ENCODE measurements around the gene SCNN1B.
"Not testable (repeated sequence)": the region's sequence is repeated elsewhere in the genome, so short reads cannot be mapped to it uniquely, and the experiment has no call there.

The SCNN1B gene

DNA sequence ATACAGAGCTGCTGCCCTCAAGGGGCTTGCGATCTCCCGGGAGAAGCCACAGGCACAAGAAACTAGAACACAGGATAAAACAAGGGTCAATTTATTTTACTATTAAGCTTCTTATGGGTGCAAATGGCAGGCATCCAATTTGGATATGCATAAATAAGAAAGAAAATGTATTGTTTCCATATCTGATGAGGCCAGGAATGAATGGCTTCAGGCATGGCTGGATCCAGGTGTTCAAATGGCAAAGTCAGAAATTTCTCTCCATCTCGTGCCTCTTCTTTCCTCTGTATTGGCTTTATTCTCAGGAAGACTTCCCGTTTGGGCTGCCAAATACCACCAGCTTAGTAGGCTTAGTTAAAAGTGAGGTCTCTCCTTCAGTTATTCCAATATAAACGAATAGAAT, 43.1 kb downstream of the SCNN1B start:
- H3K4me1 Mint-ChIP-seq (ENCODE audit: low read depth): no peaks in the 10 kb centered on the region
- H3K27ac Mint-ChIP-seq: no peak overlapping the region
- H3K27me3 Mint-ChIP-seq: peaks cover 24% of the 10 kb centered on the region
- H3K36me3 Mint-ChIP-seq (ENCODE audit: low read depth): no peaks in the 10 kb centered on the region
- no peak overlapping the region for H3K4me3 Mint-ChIP-seq
- H3K9me3 Mint-ChIP-seq: no peaks in the 10 kb centered on the region

DNA sequence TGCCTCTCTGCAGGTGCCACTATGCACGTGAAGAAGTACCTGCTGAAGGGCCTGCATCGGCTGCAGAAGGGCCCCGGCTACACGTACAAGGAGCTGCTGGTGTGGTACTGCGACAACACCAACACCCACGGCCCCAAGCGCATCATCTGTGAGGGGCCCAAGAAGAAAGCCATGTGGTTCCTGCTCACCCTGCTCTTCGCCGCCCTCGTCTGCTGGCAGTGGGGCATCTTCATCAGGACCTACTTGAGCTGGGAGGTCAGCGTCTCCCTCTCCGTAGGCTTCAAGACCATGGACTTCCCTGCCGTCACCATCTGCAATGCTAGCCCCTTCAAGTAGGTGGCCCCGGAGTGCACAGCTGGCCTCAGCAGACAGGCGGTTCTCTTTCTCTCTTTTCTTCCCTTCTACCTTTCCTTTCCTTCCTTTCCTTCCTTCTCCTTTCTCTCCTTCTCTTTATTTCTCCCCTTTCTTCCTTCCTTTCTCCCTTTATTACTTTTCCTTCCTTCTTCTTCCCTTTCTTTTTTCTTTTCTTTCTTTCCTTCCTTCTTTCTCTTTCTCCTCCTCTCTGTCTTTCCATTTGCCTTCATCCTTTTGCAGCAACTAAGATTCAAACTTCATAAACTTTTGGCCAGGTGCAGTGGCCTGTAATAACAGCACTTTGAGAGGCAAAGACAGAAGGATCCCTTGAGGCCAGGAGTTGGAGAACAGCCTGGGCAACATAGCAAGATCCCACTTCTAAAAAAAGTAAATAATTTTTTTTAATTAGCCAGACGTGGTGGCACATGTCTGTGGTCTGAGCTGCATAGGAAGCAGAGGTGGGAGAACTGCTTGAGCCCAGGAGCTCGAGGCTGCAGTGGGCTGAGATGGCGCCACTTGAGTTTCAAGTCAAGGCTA, 46.7 kb downstream of the SCNN1B start:
- Mint-ChIP-seq H3K4me1 (ENCODE audit: low read depth) (no peaks in the 10 kb centered on the region), H3K27ac (no peak overlapping the region), H3K27me3 (peaks cover 6% of the 10 kb centered on the region), H3K36me3 (ENCODE audit: low read depth) (no peaks in the 10 kb centered on the region), H3K4me3 (no peak overlapping the region), H3K9me3 (no peaks in the 10 kb centered on the region)

DNA sequence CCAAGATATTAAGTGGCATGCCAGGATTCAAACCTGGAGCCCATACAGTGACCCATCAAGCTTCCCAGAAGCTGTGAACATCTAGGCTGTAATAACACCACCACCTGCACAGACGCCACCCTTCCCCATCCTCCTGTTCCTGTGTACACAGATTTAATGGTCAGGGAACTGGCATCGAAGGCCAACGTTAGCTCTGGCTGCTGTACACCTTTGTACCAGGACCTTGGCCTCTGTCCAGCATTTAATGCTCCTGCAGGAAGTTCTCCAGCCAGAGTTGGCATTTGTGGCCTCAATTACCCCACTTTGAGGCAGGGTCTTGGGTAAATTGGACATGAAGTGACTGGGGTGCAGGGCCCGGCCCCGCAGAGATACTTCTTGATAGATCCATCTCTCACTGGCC, 49.3 kb downstream of the SCNN1B start:
- peaks cover 10% of the 10 kb centered on the region for H3K27me3 Mint-ChIP-seq
- H3K4me1 Mint-ChIP-seq (ENCODE audit: low read depth): no peaks in the 10 kb centered on the region
- H3K36me3 Mint-ChIP-seq (ENCODE audit: low read depth): no peaks in the 10 kb centered on the region
- H3K4me3 Mint-ChIP-seq: no peak overlapping the region
- H3K27ac Mint-ChIP-seq: no peak overlapping the region
- H3K9me3 Mint-ChIP-seq: no peaks in the 10 kb centered on the region

DNA sequence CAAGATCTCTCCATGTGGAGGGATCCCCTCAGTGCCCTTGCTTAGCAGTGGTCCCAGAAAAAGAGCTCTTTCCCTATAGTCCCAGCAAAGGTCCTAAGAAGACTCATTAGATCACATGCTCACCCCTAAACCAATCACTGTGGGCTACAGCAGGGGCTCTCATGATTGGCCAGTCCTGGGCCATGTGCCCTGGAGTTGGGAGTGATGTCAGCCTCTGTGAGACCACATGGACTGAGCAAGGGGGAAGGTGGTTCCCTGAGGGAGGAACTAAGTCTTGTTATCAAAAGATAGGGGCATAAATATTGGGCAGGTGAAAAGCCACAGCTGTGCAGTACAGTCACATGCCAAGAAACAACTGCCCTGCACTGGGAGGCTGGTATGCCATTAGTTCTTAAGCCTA, 51.3 kb downstream of the SCNN1B start:
- H3K27me3 Mint-ChIP-seq: peaks cover 3% of the 10 kb centered on the region
- no peak overlapping the region for H3K4me3 Mint-ChIP-seq
- no peak overlapping the region for H3K27ac Mint-ChIP-seq
- no peaks in the 10 kb centered on the region for H3K4me1 Mint-ChIP-seq (ENCODE audit: low read depth)
- H3K9me3 Mint-ChIP-seq: no peaks in the 10 kb centered on the region
- no peaks in the 10 kb centered on the region for H3K36me3 Mint-ChIP-seq (ENCODE audit: low read depth)

DNA sequence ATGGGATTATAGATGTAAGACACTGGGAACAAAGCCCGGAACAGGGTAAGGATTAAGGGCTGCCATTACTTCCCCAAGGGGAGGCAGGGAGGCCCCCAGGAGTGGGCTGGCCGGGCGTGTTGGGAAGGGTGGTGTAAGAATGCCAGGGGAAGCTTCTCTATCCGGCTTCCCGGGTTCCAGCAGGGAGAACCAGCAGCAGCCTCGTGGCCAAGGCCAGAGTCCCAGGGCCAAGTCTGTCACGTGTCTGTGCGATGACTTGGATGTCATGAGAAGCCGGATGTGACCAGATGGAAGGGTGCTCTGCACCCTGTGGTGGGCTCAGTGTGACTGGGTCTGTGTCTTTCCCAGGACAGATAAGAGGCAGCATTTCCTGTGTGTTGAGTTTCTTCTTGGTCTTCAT, 52.1 kb downstream of the SCNN1B start:
- Mint-ChIP-seq H3K27me3 (peaks cover 3% of the 10 kb centered on the region), H3K4me3 (no peak overlapping the region), H3K27ac (no peak overlapping the region), H3K4me1 (ENCODE audit: low read depth) (no peaks in the 10 kb centered on the region), H3K9me3 (no peaks in the 10 kb centered on the region), H3K36me3 (ENCODE audit: low read depth) (no peaks in the 10 kb centered on the region)

DNA sequence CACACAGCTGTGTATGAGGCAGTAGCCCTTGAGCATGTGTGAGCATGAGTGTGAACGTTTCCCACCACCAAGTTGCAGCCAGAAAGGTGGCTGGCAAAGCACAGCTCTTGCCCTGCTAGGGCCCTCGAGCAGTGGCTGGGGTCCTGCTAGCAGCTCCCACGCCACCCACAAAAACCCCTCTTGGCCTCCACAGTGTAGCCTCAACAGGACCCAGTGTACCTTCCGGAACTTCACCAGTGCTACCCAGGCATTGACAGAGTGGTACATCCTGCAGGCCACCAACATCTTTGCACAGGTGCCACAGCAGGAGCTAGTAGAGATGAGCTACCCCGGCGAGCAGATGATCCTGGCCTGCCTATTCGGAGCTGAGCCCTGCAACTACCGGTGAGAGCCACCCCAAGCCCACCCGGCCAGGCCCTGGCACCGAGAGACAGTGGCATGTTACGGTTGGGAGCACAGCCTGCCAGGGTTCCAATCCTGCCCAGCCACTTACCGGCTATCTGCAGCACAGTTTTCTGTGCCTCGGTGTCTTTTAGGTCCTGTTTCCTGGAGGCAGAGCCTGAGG, 53.1 kb downstream of the SCNN1B start:
- Mint-ChIP-seq H3K27ac (no peak overlapping the region), H3K27me3 (peaks cover 3% of the 10 kb centered on the region), H3K36me3 (ENCODE audit: low read depth) (no peaks in the 10 kb centered on the region), H3K4me3 (no peak overlapping the region), H3K9me3 (no peaks in the 10 kb centered on the region), H3K4me1 (ENCODE audit: low read depth) (no peaks in the 10 kb centered on the region)

DNA sequence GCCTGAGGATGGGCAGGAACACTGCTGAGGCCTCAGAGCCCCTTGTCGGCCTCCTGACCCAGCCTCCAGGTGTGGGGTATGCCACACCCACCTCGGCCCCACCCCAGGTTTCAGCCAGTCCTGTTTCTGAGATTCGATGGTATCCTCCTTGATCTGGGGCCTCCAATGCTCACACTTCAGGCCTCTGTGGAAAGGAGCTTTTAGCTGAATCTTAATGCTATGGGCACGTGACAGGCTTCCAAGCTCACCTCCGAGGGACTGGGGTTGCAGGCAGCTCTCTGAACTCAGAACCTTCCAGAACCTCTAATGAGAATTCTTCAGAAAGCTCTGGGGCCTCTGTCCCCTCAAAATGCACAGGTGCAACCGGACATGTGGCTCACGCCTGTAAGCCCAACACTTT, 54.8 kb downstream of the SCNN1B start:
- Mint-ChIP-seq H3K9me3 (no peaks in the 10 kb centered on the region), H3K27me3 (peaks cover 3% of the 10 kb centered on the region), H3K4me3 (no peak overlapping the region), H3K4me1 (ENCODE audit: low read depth) (no peaks in the 10 kb centered on the region), H3K27ac (no peak overlapping the region), H3K36me3 (ENCODE audit: low read depth) (no peaks in the 10 kb centered on the region)

DNA sequence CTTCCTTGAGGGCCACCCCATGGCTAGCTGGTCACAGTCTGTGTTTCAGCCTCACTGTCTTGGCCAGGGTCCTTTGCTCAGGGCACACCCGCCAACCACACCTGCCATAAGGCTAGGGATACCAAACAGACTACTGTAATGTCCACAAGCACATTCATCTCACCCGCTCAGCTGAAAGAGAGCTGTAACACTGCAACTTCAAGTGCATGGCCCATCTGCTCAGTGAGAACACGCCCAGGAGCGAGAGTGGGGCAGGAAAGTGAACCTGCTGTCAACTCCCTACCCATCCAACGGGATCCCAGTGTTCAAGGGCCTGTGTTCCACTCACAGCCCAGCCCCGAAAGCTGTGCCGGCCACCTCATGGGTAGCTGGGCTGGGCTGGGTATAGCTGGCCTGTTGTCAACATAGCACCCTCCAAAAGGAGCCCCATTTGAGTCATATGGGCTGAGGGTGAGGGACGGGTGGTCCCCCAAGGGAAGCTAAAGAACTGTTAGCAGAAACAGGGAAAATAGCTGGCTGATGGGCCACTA, 55.7 kb downstream of the SCNN1B start:
- H3K27ac Mint-ChIP-seq: no peak overlapping the region
- no peaks in the 10 kb centered on the region for H3K36me3 Mint-ChIP-seq (ENCODE audit: low read depth)
- H3K9me3 Mint-ChIP-seq: no peaks in the 10 kb centered on the region
- H3K4me1 Mint-ChIP-seq (ENCODE audit: low read depth): no peaks in the 10 kb centered on the region
- no peak overlapping the region for H3K4me3 Mint-ChIP-seq
- peaks cover 3% of the 10 kb centered on the region for H3K27me3 Mint-ChIP-seq

DNA sequence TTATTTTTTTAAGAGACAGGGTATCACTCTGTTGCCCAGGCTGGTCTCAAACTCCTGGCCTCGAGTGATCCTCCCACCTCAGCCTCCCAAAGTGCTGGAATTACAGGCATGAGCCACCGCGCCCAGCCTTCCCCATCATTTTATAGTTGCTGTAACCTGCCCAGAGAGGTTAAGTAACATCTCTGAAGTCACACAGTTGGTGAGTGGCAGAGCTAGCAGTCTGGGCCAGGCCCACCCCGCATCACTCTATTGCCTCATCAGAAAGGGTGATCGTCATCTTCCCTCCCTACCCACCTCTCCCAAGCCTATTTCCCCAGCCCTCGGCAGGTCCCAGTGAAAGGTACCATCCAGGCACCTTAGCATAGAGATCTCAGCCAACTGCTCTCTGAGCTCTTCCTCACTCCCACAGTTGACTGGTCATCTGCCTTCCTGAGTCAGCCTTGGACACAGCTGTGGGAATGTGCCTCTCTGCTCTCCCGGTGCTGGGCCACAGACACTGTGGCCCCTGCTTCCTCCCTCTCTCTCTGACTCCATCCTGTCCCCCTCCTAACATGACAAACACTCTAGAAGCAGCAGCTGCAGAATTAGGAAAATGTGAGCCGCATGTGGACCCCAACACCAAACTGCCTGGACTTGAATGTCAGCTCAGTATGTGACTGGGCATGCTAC, 57.1 kb downstream of the SCNN1B start:
- H3K36me3 Mint-ChIP-seq (ENCODE audit: low read depth): no peaks in the 10 kb centered on the region
- H3K27ac Mint-ChIP-seq: no peak overlapping the region
- no peaks in the 10 kb centered on the region for H3K27me3 Mint-ChIP-seq
- no peaks in the 10 kb centered on the region for H3K4me1 Mint-ChIP-seq (ENCODE audit: low read depth)
- no peak overlapping the region for H3K4me3 Mint-ChIP-seq
- no peaks in the 10 kb centered on the region for H3K9me3 Mint-ChIP-seq

DNA sequence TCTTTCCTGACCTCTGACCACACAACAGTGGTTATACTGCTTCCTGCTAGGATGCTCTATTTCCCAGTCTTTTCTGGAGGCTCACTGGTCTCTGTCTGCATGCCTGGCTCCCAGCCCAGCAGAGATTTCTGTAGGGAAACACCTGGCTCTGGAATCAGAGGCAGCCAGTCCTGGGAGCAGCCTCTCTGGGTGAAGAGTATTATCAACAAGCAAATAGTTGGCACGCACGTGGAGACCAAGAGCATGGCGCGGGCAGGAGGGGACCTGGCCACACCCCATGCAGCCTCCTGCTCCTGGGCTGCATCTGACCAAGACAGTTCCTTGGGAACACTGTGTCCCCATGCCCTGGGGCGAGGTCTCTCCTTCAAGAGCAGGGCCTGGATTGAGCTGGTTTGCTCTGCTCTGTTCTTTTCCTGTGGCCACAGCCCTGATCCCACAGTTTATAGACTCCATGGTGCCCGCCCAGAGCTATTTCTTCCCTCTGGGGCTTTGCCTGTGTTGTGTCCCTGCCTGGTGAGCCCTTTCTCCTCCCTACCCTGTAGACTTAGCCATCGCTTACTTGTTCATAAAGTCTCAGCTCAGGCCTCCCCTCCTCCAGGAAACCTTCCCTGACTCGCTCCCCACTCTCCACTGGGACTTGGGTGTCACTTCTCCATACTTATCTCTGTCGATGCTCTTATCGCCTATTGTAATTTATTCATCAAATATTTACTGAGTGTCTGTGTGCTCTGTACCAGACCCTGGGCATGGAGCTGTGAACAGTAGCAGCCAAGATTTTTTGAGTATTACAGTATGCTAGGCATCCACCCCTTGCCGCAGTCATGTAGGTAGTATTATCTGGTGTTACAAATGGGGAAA, 60.6 kb downstream of the SCNN1B start:
- Mint-ChIP-seq H3K36me3 (ENCODE audit: low read depth) (no peaks in the 10 kb centered on the region), H3K27ac (no peak overlapping the region), H3K9me3 (no peaks in the 10 kb centered on the region), H3K4me3 (no peak overlapping the region), H3K27me3 (no peaks in the 10 kb centered on the region), H3K4me1 (ENCODE audit: low read depth) (peaks cover 10% of the 10 kb centered on the region)

DNA sequence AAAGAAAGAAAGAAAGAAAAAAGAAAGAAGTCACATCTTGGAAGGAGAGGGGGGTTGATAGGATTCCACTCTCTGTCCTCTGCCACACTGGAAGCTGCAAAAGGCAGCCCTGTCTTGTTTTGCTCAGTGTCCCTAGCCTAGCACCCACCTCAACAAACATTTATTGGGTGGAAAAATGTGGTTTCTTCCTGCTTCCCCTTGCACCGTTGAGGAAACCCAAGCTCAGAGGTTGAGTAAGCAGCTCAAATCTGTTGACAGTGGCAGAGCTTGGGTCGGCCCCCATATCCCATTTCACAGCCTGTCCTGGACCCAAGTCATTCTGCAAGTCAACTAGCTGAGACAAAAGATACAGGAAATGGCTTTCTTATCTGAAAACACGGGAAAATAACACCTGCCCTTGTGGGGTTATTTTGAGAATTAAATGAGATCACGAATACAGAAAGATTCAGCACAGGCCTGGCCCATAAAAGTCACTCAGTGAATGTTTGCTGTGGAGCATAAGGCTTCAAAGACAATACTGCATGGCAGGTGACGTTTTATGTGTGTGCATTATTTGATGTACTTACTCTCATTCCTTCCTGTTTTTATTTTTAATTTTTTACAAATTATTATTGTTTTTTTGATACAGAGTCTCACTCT, 63.6 kb downstream of the SCNN1B start:
- Mint-ChIP-seq H3K4me1 (ENCODE audit: low read depth) (peaks cover 10% of the 10 kb centered on the region), H3K27ac (no peak overlapping the region), H3K9me3 (no peaks in the 10 kb centered on the region), H3K4me3 (no peak overlapping the region), H3K27me3 (no peaks in the 10 kb centered on the region), H3K36me3 (ENCODE audit: low read depth) (no peaks in the 10 kb centered on the region)

DNA sequence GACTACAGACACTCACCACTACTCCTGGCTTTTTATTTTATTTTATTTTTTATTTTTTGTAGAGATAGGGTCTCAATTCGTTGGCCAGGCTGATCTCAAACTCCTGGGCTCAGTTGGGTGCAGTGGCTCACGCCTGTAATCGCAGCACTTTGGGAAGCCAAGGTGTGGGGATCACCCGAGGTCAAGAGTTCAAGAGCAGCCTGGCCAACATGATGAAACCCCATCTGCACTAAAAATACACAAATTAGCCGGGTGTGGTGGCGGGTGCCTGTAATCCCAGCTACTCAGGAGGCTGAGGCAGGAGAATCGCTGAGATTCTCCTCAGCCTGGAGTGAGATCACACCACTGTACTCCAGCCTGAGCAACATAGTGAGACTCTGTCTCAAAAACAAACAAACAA, 64.2 kb downstream of the SCNN1B start:
- H3K4me3 Mint-ChIP-seq; H3K27me3 Mint-ChIP-seq; H3K36me3 Mint-ChIP-seq (ENCODE audit: low read depth); H3K9me3 Mint-ChIP-seq; H3K27ac Mint-ChIP-seq; H3K4me1 Mint-ChIP-seq (ENCODE audit: low read depth): not testable (repeated sequence)

DNA sequence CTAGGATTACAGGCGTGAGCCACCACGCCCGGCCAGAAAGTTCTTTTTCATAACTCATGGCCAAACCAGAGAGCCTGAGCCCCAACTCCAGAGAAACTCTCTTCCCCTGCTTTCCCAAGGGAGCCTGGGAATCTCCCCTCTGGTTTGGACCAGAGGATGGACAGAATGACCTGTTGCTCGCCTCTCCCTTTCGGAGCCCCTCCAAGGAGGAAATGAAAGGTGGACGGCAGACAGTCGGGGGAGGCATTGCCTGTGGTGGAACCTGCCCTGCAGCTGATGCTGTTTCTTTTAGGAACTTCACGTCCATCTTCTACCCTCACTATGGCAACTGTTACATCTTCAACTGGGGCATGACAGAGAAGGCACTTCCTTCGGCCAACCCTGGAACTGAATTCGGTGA, 65.5 kb downstream of the SCNN1B start:
- Mint-ChIP-seq H3K27ac (no peak overlapping the region), H3K4me3 (no peak overlapping the region), H3K9me3 (no peaks in the 10 kb centered on the region), H3K36me3 (ENCODE audit: low read depth) (no peaks in the 10 kb centered on the region), H3K27me3 (no peaks in the 10 kb centered on the region), H3K4me1 (ENCODE audit: low read depth) (peaks cover 10% of the 10 kb centered on the region)

DNA sequence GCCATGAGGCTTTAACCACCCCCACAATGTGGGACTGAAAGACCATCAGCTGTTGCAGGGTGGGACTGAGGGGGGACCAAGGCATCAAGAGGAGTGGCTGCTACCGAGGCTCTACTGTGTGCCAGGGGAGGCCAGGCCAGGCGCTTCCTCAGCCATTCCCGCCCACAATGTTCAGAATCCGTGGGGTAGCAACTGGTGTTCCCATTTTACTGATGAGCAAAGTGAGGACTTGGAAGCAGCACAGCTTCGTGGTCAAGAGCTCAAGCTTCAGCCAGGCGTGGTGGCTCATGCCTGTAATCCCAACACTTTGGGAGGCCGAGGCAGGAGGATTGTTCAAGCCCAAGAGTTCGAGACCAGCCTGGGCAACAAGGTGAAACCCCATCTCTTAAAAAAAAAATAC, 65.9 kb downstream of the SCNN1B start:
- peaks cover 10% of the 10 kb centered on the region for H3K4me1 Mint-ChIP-seq (ENCODE audit: low read depth)
- no peak overlapping the region for H3K4me3 Mint-ChIP-seq
- H3K27me3 Mint-ChIP-seq: no peaks in the 10 kb centered on the region
- no peak overlapping the region for H3K27ac Mint-ChIP-seq
- no peaks in the 10 kb centered on the region for H3K9me3 Mint-ChIP-seq
- H3K36me3 Mint-ChIP-seq (ENCODE audit: low read depth): no peaks in the 10 kb centered on the region
